Measurements from ENCODE around the gene DSE.

GRCh38 chr6:116472706-116473105, 102.0 kb downstream of the DSE start:
- TF ChIP-seq CTCF (IDR thresholded peaks at IDR 0.05) (no peak), EZH2 (IDR thresholded peaks at IDR 0.05; ENCODE audit: borderline replicate concordance, insufficient read depth, low read depth, low read length, poor library complexity, severe bottlenecking) (no peak)
